ENCODE measurements around the gene SPOCK3.

GRCh38 chr4:167129146-167129545, 105.1 kb downstream of the SPOCK3 start:
- TF ChIP-seq CTCF (conservative IDR thresholded peaks at IDR 0.05; ENCODE audit: low read length): no peak
- TF ChIP-seq EZH2phosphoT487 (IDR thresholded peaks at IDR 0.05; ENCODE audit: borderline replicate concordance, low read depth, low read length): no peak
